Left hindlimb (tissue), 1 donor: ENCODE measurements around the gene PTPRA.
"Not testable (repeated sequence)": the region's sequence is repeated elsewhere in the genome, so short reads cannot be mapped to it uniquely, and the experiment has no call there.

ENCODE experiments used
- DNase-seq: peaks from one replicate; pipeline ENCODE4 v3.0.0-alpha.2; 2018

The PTPRA gene

GRCh38 chr20:2873010-2873746, at the start of gene PTPRA:
PTPRA (plus strand) TSS chr20:2873481; CDS start chr20:2964278, 90,797 bp downstream.
- DNase-seq, result peak; percentile 95

GRCh38 chr20:2825761-2826160, 47.5 kb upstream of the PTPRA start:
- DNase-seq, result no peak

- DNase-seq, result no peak
Measured at GRCh38 chr20:2826655-2827054, 46.6 kb upstream of the PTPRA start.

GRCh38 chr20:2829376-2829775, 43.9 kb upstream of the PTPRA start:
- DNase-seq, result no peak

- DNase-seq, result not testable (repeated sequence)
Measured at GRCh38 chr20:2831206-2831605, 42.1 kb upstream of the PTPRA start.

GRCh38 chr20:2833761-2834160, 39.5 kb upstream of the PTPRA start:
- no peak for DNase-seq

- DNase-seq, result no peak
Measured at GRCh38 chr20:2834401-2835110, 38.7 kb upstream of the PTPRA start.

- no peak for DNase-seq
Measured at GRCh38 chr20:2835331-2835796, 37.9 kb upstream of the PTPRA start.

- DNase-seq, result no peak
Measured at GRCh38 chr20:2836035-2836434, 37.2 kb upstream of the PTPRA start.

GRCh38 chr20:2837221-2837960, 35.9 kb upstream of the PTPRA start:
- no peak for DNase-seq

- DNase-seq, result no peak
Measured at GRCh38 chr20:2838170-2838797, 35.0 kb upstream of the PTPRA start.

- no peak for DNase-seq
Measured at GRCh38 chr20:2838847-2839671, 34.2 kb upstream of the PTPRA start.

GRCh38 chr20:2839732-2840137, 33.5 kb upstream of the PTPRA start:
- DNase-seq, result no peak

- peak; percentile 93 for DNase-seq
Measured at GRCh38 chr20:2840138-2840966, 32.9 kb upstream of the PTPRA start, which contains the start of the genes PCED1A and VPS16. PCED1A (minus strand) TSS chr20:2840655; CDS start chr20:2839912, 743 bp downstream. VPS16 (plus strand) TSS chr20:2840745; CDS start chr20:2840775, 30 bp downstream.

- DNase-seq, result peak; percentile 87
Measured at GRCh38 chr20:2840967-2841531, 32.2 kb upstream of the PTPRA start.

GRCh38 chr20:2845607-2846006, 27.7 kb upstream of the PTPRA start:
- no peak for DNase-seq

- DNase-seq, result no peak
Measured at GRCh38 chr20:2846698-2847097, 26.6 kb upstream of the PTPRA start.

GRCh38 chr20:2847802-2848201, 25.5 kb upstream of the PTPRA start:
- no peak for DNase-seq

- no peak for DNase-seq
Measured at GRCh38 chr20:2849529-2849928, 23.8 kb upstream of the PTPRA start.

- DNase-seq, result no peak
Measured at GRCh38 chr20:2851086-2851485, 22.2 kb upstream of the PTPRA start.

- DNase-seq, result no peak
Measured at GRCh38 chr20:2858591-2858990, 14.7 kb upstream of the PTPRA start.
